Measurements from ENCODE around the gene CR2.

CR2 gene

DNA sequence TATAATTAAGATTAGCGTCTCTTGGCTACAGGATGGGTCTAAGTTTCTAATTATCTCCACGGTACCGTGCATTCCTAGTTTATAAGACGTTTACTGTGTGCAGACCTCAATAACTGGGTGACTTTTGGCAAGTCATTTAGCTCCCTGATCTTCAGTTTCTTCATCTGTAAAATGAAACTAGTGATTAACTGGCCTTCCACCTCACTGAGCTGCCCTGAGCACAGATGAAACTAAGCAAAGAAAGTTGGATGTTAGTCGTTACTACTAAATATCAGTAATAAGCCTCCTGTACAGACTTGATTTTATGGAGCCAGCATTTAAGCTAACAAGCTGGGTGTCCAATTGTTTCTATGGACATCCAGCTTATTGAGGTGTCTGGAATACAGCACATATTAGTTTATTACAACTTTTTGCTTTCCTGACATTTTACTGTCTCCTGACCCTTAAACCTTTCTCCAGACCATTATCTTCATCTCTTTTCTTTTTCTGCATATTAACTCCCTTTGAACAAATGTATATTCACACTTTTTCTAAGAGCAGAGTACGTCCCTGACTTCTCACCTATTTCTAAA, 1.1 kb downstream of the CR2 start:
- Histone ChIP-seq H3K9me3 (ENCODE audit: control insufficient read depth, low read depth, low read length) (no peaks in the 10 kb centered on the region), H3K27ac (ENCODE audit: low read length) (no peak overlapping the region), H3K36me3 (ENCODE audit: control insufficient read depth, low read depth, low read length) (no peaks in the 10 kb centered on the region), H3K9ac (ENCODE audit: low read length) (no peak overlapping the region), H3K27me3 (ENCODE audit: control insufficient read depth, insufficient read depth, low read length) (peaks cover 47% of the 10 kb centered on the region), H3K4me1 (ENCODE audit: control insufficient read depth, low read depth, low read length) (no peaks in the 10 kb centered on the region), H3K4me3 (ENCODE audit: low read length) (peak overlapping the region; percentile 66)

GRCh38 chr1:207458414-207458813, 4.3 kb downstream of the CR2 start:
- Histone ChIP-seq H3K9me3 (ENCODE audit: control insufficient read depth, low read depth, low read length) (no peaks in the 10 kb centered on the region), H3K27me3 (ENCODE audit: control insufficient read depth, insufficient read depth, low read length) (peaks cover 36% of the 10 kb centered on the region), H3K4me1 (ENCODE audit: control insufficient read depth, low read depth, low read length) (no peaks in the 10 kb centered on the region), H3K36me3 (ENCODE audit: control insufficient read depth, low read depth, low read length) (no peaks in the 10 kb centered on the region), H3K9ac (ENCODE audit: low read length) (no peak overlapping the region), H3K27ac (ENCODE audit: low read length) (no peak overlapping the region), H3K4me3 (ENCODE audit: low read length) (no peak overlapping the region)

- peaks cover 30% of the 10 kb centered on the region for H3K27me3 ChIP-seq (ENCODE audit: control insufficient read depth, insufficient read depth, low read length)
- no peaks in the 10 kb centered on the region for H3K9me3 ChIP-seq (ENCODE audit: control insufficient read depth, low read depth, low read length)
- no peaks in the 10 kb centered on the region for H3K4me1 ChIP-seq (ENCODE audit: control insufficient read depth, low read depth, low read length)
- no peaks in the 10 kb centered on the region for H3K36me3 ChIP-seq (ENCODE audit: control insufficient read depth, low read depth, low read length)
- H3K4me3 ChIP-seq (ENCODE audit: low read length), result no peak overlapping the region
- no peak overlapping the region for H3K9ac ChIP-seq (ENCODE audit: low read length)
- H3K27ac ChIP-seq (ENCODE audit: low read length), result no peak overlapping the region
Observed at GRCh38 chr1:207459008-207459407, 4.9 kb downstream of the CR2 start.

DNA sequence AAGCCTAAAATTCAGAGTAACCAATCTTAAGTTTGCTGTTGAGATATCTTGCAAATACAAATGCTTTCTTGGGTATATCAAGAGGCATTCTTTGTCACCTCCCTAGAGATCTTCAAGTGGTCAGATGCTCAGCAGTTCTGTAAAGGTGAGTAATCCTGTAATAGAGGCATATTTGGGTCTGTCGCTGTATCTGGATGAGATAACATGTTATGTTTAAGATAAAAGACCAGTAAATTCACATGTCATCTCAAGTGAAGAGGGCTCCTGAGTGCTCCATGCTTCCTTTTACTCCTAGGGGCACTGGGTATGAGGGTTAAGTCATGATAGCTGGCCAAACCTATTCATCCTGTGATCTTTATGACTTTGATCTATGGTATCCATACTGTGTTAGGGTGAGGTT, 7.5 kb downstream of the CR2 start:
- Histone ChIP-seq H3K9me3 (ENCODE audit: control insufficient read depth, low read depth, low read length) (no peaks in the 10 kb centered on the region), H3K27me3 (ENCODE audit: control insufficient read depth, insufficient read depth, low read length) (peaks cover 4% of the 10 kb centered on the region), H3K9ac (ENCODE audit: low read length) (no peak overlapping the region), H3K4me3 (ENCODE audit: low read length) (no peak overlapping the region), H3K4me1 (ENCODE audit: control insufficient read depth, low read depth, low read length) (no peaks in the 10 kb centered on the region), H3K27ac (ENCODE audit: low read length) (no peak overlapping the region), H3K36me3 (ENCODE audit: control insufficient read depth, low read depth, low read length) (no peaks in the 10 kb centered on the region)

GRCh38 chr1:207462535-207462934, 8.4 kb downstream of the CR2 start:
- H3K4me1 ChIP-seq (ENCODE audit: control insufficient read depth, low read depth, low read length), result no peaks in the 10 kb centered on the region
- no peaks in the 10 kb centered on the region for H3K36me3 ChIP-seq (ENCODE audit: control insufficient read depth, low read depth, low read length)
- H3K9ac ChIP-seq (ENCODE audit: low read length), result no peak overlapping the region
- no peaks in the 10 kb centered on the region for H3K9me3 ChIP-seq (ENCODE audit: control insufficient read depth, low read depth, low read length)
- H3K4me3 ChIP-seq (ENCODE audit: low read length), result no peak overlapping the region
- H3K27me3 ChIP-seq (ENCODE audit: control insufficient read depth, insufficient read depth, low read length), result no peaks in the 10 kb centered on the region
- H3K27ac ChIP-seq (ENCODE audit: low read length), result no peak overlapping the region

- Histone ChIP-seq H3K4me1 (ENCODE audit: control insufficient read depth, low read depth, low read length) (no peaks in the 10 kb centered on the region), H3K27me3 (ENCODE audit: control insufficient read depth, insufficient read depth, low read length) (no peaks in the 10 kb centered on the region), H3K27ac (ENCODE audit: low read length) (no peak overlapping the region)
Observed at GRCh38 chr1:207463021-207463420, 8.9 kb downstream of the CR2 start.

DNA sequence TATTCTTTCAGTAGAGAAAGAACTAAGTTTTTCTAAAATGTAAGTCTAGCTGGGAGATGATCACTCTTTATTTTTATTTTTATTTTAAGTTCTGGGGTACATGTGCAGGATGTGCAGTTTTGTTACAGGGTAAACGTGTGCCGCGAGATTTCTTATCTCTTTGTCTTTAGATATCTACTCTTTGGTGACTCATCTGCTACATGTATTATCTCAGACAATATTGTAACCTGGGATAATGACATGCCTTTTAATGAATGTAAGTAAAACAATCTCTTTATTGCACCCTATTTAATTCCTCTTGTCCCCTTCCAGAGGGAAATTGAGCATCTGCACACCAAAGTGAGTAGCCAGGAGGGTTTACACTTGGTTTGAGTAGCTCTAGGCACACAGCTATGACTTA, 9.4 kb downstream of the CR2 start:
- Histone ChIP-seq H3K4me3 (ENCODE audit: low read length) (no peak overlapping the region), H3K9ac (ENCODE audit: low read length) (no peak overlapping the region), H3K9me3 (ENCODE audit: control insufficient read depth, low read depth, low read length) (no peaks in the 10 kb centered on the region), H3K36me3 (ENCODE audit: control insufficient read depth, low read depth, low read length) (no peaks in the 10 kb centered on the region), H3K4me1 (ENCODE audit: control insufficient read depth, low read depth, low read length) (no peaks in the 10 kb centered on the region), H3K27me3 (ENCODE audit: control insufficient read depth, insufficient read depth, low read length) (no peaks in the 10 kb centered on the region), H3K27ac (ENCODE audit: low read length) (no peak overlapping the region)

More at GRCh38 chr1:207463021-207463420, 8.9 kb downstream of the CR2 start:
- Histone ChIP-seq H3K4me3 (ENCODE audit: low read length) (no peak overlapping the region), H3K9ac (ENCODE audit: low read length) (no peak overlapping the region), H3K9me3 (ENCODE audit: control insufficient read depth, low read depth, low read length) (no peaks in the 10 kb centered on the region), H3K36me3 (ENCODE audit: control insufficient read depth, low read depth, low read length) (no peaks in the 10 kb centered on the region)

- Histone ChIP-seq H3K9ac (ENCODE audit: low read length) (no peak overlapping the region), H3K9me3 (ENCODE audit: control insufficient read depth, low read depth, low read length) (no peaks in the 10 kb centered on the region), H3K27me3 (ENCODE audit: control insufficient read depth, insufficient read depth, low read length) (no peaks in the 10 kb centered on the region), H3K27ac (ENCODE audit: low read length) (no peak overlapping the region), H3K4me1 (ENCODE audit: control insufficient read depth, low read depth, low read length) (no peaks in the 10 kb centered on the region), H3K36me3 (ENCODE audit: control insufficient read depth, low read depth, low read length) (no peaks in the 10 kb centered on the region), H3K4me3 (ENCODE audit: low read length) (no peak overlapping the region)
Observed at GRCh38 chr1:207470927-207471326, 16.8 kb downstream of the CR2 start.

DNA sequence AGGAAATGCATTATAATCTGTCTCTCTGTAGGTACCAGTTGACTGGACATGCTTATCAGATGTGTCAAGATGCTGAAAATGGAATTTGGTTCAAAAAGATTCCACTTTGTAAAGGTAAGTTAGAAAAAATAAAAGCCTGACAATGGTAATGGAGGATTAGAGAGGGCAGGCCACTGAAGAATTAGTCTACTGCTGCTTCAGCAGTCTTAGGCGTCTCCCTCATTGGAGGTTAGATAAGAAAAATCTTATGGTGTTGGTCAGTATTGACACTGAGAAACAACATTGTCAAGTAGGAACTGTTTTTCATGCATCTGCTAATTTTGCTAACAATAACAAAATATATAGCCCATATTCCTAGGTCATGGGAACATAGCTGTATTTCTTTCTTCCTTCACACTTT, 20.1 kb downstream of the CR2 start:
- Histone ChIP-seq H3K36me3 (ENCODE audit: control insufficient read depth, low read depth, low read length) (no peaks in the 10 kb centered on the region), H3K9me3 (ENCODE audit: control insufficient read depth, low read depth, low read length) (no peaks in the 10 kb centered on the region), H3K9ac (ENCODE audit: low read length) (no peak overlapping the region), H3K4me3 (ENCODE audit: low read length) (no peak overlapping the region), H3K27me3 (ENCODE audit: control insufficient read depth, insufficient read depth, low read length) (no peaks in the 10 kb centered on the region), H3K27ac (ENCODE audit: low read length) (no peak overlapping the region), H3K4me1 (ENCODE audit: control insufficient read depth, low read depth, low read length) (no peaks in the 10 kb centered on the region)

DNA sequence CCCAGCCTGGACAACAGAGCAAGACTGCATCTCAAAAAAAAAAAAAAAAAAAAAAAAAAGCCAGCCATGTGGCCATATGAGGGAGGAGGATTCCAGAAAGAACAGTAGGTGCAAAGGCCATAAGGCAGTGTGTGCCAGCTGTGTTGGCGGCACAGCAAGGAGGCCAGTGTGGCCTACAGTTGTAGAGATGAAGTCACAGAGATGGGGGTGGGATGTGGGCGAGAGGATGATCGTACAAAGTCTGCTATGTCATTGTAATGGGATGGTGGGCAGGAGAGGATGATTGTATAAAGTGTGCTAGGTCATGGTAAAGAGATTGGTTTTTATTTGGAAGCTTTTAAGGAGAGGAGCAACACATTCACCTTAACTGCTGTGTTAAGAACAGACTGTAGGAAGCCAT, 32.1 kb downstream of the CR2 start:
- Histone ChIP-seq H3K27me3 (ENCODE audit: control insufficient read depth, insufficient read depth, low read length) (no peaks in the 10 kb centered on the region), H3K4me3 (ENCODE audit: low read length) (no peak overlapping the region), H3K9me3 (ENCODE audit: control insufficient read depth, low read depth, low read length) (no peaks in the 10 kb centered on the region), H3K36me3 (ENCODE audit: control insufficient read depth, low read depth, low read length) (no peaks in the 10 kb centered on the region), H3K27ac (ENCODE audit: low read length) (no peak overlapping the region), H3K9ac (ENCODE audit: low read length) (no peak overlapping the region), H3K4me1 (ENCODE audit: control insufficient read depth, low read depth, low read length) (no peaks in the 10 kb centered on the region)

DNA sequence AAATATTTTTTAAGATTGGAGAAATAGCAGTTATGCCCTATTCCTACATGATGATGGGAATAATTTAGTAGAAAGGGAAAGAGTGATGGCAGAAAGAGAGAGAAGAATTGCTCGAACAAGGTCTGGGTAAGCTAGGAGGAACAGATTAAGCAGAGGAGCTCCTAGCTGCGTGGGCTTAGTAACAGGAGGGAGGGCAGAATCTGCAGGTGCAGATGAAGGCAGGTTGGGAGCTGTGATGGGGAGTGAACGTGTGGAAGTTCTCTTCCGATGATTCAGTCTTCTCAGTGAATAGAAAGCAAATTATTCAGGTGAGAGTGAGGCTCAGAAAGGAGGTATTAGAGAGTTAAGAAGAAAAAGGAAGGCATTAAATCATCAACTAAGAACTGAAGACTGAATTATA, 33.5 kb downstream of the CR2 start:
- Histone ChIP-seq H3K4me1 (ENCODE audit: control insufficient read depth, low read depth, low read length) (no peaks in the 10 kb centered on the region), H3K27me3 (ENCODE audit: control insufficient read depth, insufficient read depth, low read length) (no peaks in the 10 kb centered on the region), H3K36me3 (ENCODE audit: control insufficient read depth, low read depth, low read length) (no peaks in the 10 kb centered on the region)

DNA sequence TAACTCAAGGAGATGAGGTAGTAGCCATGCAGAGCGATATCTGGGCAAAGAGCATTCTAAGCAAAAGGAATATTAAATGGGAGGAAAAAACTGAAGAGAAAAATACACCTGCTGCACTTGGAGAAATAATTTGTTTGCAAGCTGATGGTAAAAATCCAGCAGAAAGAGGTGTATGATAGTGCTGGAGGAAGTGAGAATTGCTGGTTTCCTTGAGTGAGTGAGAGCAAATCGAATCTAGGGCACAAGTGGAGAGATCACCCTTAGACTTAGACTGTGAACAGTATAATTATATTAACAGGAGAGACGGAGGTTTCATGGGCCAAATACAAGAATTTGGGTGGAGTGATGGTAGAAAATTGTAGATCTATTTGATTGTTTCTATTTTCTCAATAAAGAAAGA, 39.1 kb downstream of the CR2 start:
- Histone ChIP-seq H3K9ac (ENCODE audit: low read length) (no peak overlapping the region), H3K4me1 (ENCODE audit: control insufficient read depth, low read depth, low read length) (no peaks in the 10 kb centered on the region)

More for the DNA sequence above, 33.5 kb downstream of the CR2 start:
- Histone ChIP-seq H3K27ac (ENCODE audit: low read length) (no peak overlapping the region), H3K9me3 (ENCODE audit: control insufficient read depth, low read depth, low read length) (no peaks in the 10 kb centered on the region), H3K9ac (ENCODE audit: low read length) (no peak overlapping the region), H3K4me3 (ENCODE audit: low read length) (no peak overlapping the region)

More for the DNA sequence above, 39.1 kb downstream of the CR2 start:
- H3K9me3 ChIP-seq (ENCODE audit: control insufficient read depth, low read depth, low read length), result no peaks in the 10 kb centered on the region
- no peaks in the 10 kb centered on the region for H3K36me3 ChIP-seq (ENCODE audit: control insufficient read depth, low read depth, low read length)
- H3K4me3 ChIP-seq (ENCODE audit: low read length), result no peak overlapping the region
- peaks cover 39% of the 10 kb centered on the region for H3K27me3 ChIP-seq (ENCODE audit: control insufficient read depth, insufficient read depth, low read length)
- no peak overlapping the region for H3K27ac ChIP-seq (ENCODE audit: low read length)
